SK-N-MC (cell line): ENCODE measurements around the gene TRIM7.

Experiments used
- DNase-seq: peaks from one replicate; pipeline ENCODE4 v3.0.0-alpha.2; 2011; ENCODE audit warnings: low read depth, low spot score
- H3K27ac ChIP-seq: fragments of 200-600 bp; sonication (generic); 2 replicates; pipeline ENCODE4 v1.5.1; 2016; ENCODE audit warnings: mixed run types
- H3K36me3 ChIP-seq: fragments of 200-600 bp; sonication (generic); 2 replicates; pipeline ENCODE4 v1.6.1; 2017; ENCODE audit warnings: antibody characterized with exemption, low read length, mixed read lengths; ENCODE audit not compliant: insufficient read depth
- H3K4me3 ChIP-seq: fragments of 200-600 bp; sonication (generic); 2 replicates; pipeline ENCODE4 v1.5.1; 2016
- H3K9ac ChIP-seq: fragments of 200-600 bp; sonication (generic); 2 replicates; pipeline ENCODE4 v1.8.0; 2017; ENCODE audit warnings: mixed run types, mixed read lengths; ENCODE audit not compliant: insufficient read length
- H3K9me3 ChIP-seq: fragments of 200-600 bp; sonication (generic); 2 replicates; pipeline ENCODE4 v1.6.1; 2017; ENCODE audit warnings: low read depth, mild to moderate bottlenecking, antibody characterized with exemption, low read length, moderate library complexity, mixed read lengths
- EZH2 ChIP-seq: fragments of 200-600 bp; sonication (generic); IDR thresholded peaks from one replicate; pipeline ENCODE4 v1.6.1; 2017; ENCODE audit warnings: antibody characterized with exemption
- FOXP2 ChIP-seq: optimal IDR thresholded peaks from 2 replicates; pipeline ENCODE3; 2011; ENCODE audit warnings: mild to moderate bottlenecking, moderate library complexity; ENCODE audit not compliant: insufficient read depth; ENCODE audit errors: extremely low read length, control extremely low read depth
- POLR2AphosphoS5 ChIP-seq: IDR thresholded peaks from 2 replicates; pipeline ENCODE4 v1.6.1; 2012; ENCODE audit warnings: mild to moderate bottlenecking, low read depth, low read length, borderline replicate concordance

Gene TRIM7

GRCh38 chr5:181234455-181235306, 29.7 kb upstream of the TRIM7 start:
- H3K9ac ChIP-seq: no peak overlapping the region
- no peak for TF ChIP-seq FOXP2
- no peak for TF ChIP-seq EZH2
- TF ChIP-seq POLR2AphosphoS5: peak; percentile 85
- H3K9me3 ChIP-seq: no peaks in the 10 kb centered on the region
- no peak for DNase-seq
- H3K27ac ChIP-seq: peak overlapping the region; percentile 91
- H3K4me3 ChIP-seq: no peak overlapping the region
- peaks cover 47% of the 10 kb centered on the region for H3K36me3 ChIP-seq

GRCh38 chr5:181233801-181234454, 28.9 kb upstream of the TRIM7 start:
- Histone ChIP-seq H3K9me3 (no peaks in the 10 kb centered on the region), H3K36me3 (peaks cover 40% of the 10 kb centered on the region), H3K4me3 (no peak overlapping the region), H3K9ac (no peak overlapping the region), H3K27ac (no peak overlapping the region)
- DNase-seq: no peak
- no peak; the same call in 1 of the 2 replicates for TF ChIP-seq POLR2AphosphoS5
- TF ChIP-seq EZH2: no peak
- no peak for TF ChIP-seq FOXP2

- Histone ChIP-seq H3K9me3 (no peaks in the 10 kb centered on the region), H3K27ac (peak overlapping the region; percentile 57; the same call in 1 of the 2 replicates), H3K4me3 (no peak overlapping the region), H3K36me3 (peaks cover 33% of the 10 kb centered on the region), H3K9ac (no peak overlapping the region)
- TF ChIP-seq EZH2: no peak
- no peak for TF ChIP-seq POLR2AphosphoS5
- no peak for TF ChIP-seq FOXP2
- no peak for DNase-seq
Observed at GRCh38 chr5:181233088-181233800, 28.2 kb upstream of the TRIM7 start.

- Histone ChIP-seq H3K9ac (no peak overlapping the region), H3K9me3 (no peaks in the 10 kb centered on the region), H3K36me3 (peaks cover 27% of the 10 kb centered on the region), H3K4me3 (no peak overlapping the region), H3K27ac (peak overlapping the region; percentile 57; the same call in 1 of the 2 replicates)
- TF ChIP-seq POLR2AphosphoS5 (no peak), FOXP2 (no peak), EZH2 (no peak)
- no peak for DNase-seq
Observed at GRCh38 chr5:181232593-181232992, 27.6 kb upstream of the TRIM7 start.

GRCh38 chr5:181231432-181231831, 26.4 kb upstream of the TRIM7 start:
- no peak for DNase-seq
- no peaks in the 10 kb centered on the region for H3K9me3 ChIP-seq
- peaks cover 15% of the 10 kb centered on the region for H3K36me3 ChIP-seq
- H3K27ac ChIP-seq: no peak overlapping the region; the same call in 1 of the 2 replicates
- TF ChIP-seq FOXP2: no peak
- TF ChIP-seq POLR2AphosphoS5: no peak
- H3K9ac ChIP-seq: no peak overlapping the region
- no peak overlapping the region for H3K4me3 ChIP-seq

- Histone ChIP-seq H3K36me3 (peaks cover 6% of the 10 kb centered on the region), H3K27ac (no peak overlapping the region), H3K4me3 (no peak overlapping the region), H3K9ac (no peak overlapping the region), H3K9me3 (no peaks in the 10 kb centered on the region)
- no peak for DNase-seq
- TF ChIP-seq FOXP2: no peak
- TF ChIP-seq EZH2: no peak
- TF ChIP-seq POLR2AphosphoS5: no peak
Observed at GRCh38 chr5:181230551-181230950, 25.6 kb upstream of the TRIM7 start.

GRCh38 chr5:181229996-181230395, 25.0 kb upstream of the TRIM7 start:
- no peak overlapping the region for H3K9ac ChIP-seq
- H3K4me3 ChIP-seq: no peak overlapping the region
- no peak for TF ChIP-seq FOXP2
- TF ChIP-seq POLR2AphosphoS5: no peak
- TF ChIP-seq EZH2: no peak
- peaks cover under 1% of the 10 kb centered on the region; the same call in 1 of the 2 replicates for H3K36me3 ChIP-seq
- no peak for DNase-seq
- H3K27ac ChIP-seq: no peak overlapping the region
- H3K9me3 ChIP-seq: no peaks in the 10 kb centered on the region
